GM18508 (cell line): ENCODE measurements around the gene FAM72C.
A peak's percentile ranks its signal among the peaks of the same experiment; 100 is the strongest.
"Not testable (repeated sequence)": the region's sequence is repeated elsewhere in the genome, so short reads cannot be mapped to it uniquely, and the experiment has no call there.

Source experiments
- ATAC-seq: cut with Tn5 transposase; IDR thresholded peaks from one replicate; pipeline ENCODE4 v1.9.1; 2021; ENCODE audit warnings: moderate number of reproducible peaks; ENCODE audit not compliant: insufficient read depth, unreplicated experiment

FAM72C gene

GRCh38 chr1:143971924-143972700, at the start of gene FAM72C:
FAM72C (minus strand) TSS chr1:143971986; CDS start chr1:143971141, 845 bp downstream.
- peak; percentile 75 for ATAC-seq

DNA sequence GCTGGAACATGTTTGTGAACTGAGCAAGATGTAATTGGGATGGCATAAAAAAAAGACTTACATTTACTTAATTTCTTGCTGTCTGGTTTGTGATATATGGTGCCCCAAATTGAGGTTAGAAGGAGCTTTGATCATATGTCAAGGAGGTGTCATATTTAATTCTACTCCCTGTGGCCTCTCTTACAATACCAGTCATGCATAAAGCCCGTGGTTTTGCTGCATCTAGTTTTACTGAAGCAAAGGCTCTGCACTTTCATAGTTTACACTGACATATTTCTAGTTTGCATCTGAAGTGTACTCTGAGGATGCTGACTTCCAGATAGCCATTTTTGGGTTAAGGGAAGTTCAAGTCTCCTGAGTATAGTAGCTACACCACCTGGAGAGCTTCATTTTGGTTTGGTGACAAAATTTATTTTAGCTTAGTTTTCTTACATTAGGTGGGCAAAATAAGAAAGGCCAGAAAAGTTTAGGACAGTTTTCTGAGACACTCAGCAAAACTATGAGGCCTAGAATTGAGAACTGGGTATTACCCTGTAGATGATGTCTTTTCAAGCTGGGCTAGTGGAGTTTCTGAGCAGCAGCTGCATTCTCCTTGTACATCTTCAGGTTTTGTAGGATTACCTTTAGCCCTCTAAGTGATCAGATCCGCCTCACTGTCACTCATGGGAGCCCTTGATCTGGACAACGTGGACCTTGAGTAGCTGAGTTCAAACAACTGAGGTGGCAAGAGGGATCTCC, 48.4 kb upstream of the FAM72C start:
- not testable (repeated sequence) for ATAC-seq

DNA sequence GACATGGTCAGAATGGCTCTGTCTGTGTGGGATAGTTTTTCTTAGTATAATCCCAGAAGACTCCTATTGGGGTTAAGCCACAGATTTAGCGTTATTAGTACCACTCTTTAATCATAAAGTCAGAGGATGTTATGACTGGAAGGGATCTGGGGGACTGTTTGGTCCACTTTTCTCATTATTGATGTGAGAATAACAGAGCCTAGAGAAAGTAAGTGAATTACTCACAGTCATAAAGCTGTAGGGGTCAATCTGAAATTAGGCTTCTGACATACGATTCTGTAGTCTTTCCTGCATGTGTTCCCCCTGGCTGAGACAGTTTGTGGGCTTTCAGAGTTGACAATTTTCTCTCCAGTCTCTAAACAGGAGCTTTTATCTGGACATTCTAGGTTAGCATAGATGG, 47.3 kb upstream of the FAM72C start:
- ATAC-seq, result not testable (repeated sequence)

DNA sequence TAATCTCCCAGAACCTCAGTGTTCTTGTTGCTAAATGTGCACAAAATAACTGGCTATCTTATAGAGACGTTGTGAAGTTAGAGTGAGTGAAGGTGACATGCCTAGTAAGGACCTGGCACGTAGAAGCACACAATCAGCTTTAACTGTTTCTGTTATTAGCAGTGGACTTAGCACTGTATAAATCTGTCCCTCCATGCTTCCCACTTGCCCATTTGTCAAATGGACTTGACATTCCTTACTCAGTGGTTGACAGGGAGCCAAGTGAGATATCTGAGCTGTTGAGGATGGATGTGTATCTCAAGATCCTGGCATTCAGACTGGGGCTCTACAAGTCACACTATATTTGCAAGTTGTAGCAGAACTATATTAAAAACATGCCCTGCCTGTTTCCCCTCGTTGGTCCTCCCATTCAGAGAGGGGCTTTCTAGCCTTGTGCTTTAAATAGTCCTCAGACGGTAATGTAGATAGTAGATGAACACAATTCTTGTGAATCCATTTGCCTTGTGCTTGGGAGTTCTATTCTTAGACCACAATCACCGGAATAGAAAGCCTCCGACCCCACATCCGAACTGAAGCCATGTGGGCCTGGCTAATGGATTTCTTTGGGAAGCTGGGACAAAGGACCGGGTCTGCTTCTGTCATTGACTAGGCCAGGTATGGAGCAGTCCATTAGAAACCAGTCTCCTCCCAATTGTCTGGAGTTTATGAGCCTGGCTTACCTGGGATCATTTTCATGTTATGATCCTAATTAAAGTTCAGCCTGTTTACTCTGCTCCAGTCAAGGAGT, 43.6 kb upstream of the FAM72C start:
- not testable (repeated sequence) for ATAC-seq

DNA sequence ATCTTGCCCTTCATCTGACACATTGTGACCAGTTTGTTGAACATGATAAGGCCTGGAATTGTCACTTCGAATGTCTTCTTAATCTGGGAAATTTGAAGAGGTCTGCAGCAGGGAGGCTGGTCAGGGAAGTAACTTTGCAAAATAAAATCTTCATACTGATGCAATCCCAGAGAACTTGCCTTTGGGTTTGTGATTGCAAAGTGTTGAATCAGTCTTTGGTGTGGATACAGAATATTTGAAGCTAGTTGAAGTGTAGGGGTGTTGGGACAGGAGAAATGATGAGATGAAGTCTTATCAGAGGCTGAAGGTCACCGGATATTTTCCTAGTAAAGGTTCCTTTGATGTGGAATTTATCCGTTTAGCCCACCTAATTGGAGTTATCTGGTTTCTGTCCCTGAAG, 42.7 kb upstream of the FAM72C start:
- not testable (repeated sequence) for ATAC-seq

DNA sequence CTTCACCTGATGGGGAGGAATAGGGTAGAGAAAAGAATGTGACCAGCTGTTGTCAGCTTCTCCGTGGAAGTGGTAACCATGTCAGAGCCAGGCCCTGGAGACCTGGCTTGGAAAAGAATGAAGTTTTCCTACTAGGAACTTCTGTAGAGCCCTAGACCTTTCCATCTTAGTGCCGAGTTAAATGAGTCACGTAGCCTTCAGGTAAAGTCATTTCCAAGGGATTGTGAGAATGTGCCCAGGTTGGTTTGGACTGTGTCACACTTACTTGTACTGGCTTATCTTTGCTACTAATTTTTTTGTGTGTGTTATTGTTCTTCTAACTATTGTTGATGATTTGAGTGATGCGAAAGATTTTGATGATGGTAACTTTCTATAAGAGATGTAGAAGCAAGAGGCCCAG, 42.3 kb upstream of the FAM72C start:
- not testable (repeated sequence) for ATAC-seq

- peak; percentile 99 for ATAC-seq
These were observed 40.5 kb upstream of the FAM72C start for GRCh38 chr1:144012168-144012733.

- ATAC-seq, result not testable (repeated sequence)
These were observed 37.6 kb upstream of the FAM72C start for GRCh38 chr1:144009410-144009809.

DNA sequence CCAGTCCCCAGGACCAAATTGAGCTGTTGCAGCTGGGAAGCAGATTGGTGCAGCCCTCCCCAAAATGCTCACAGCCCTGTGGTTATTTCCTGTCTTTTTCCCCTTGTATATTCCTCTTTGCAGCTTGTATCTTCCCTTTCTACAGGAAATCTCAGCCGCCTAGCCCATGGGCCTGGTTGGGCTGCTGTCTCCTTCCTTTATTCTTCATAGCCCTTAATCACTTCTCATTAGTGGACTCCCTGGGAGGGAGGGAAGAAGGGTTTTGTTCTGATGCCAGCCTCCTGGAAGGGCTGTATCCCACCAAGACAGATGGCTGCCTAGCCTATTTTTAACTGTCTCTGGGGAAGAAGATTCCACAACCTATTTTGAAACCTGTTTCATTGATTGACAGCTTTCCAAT, 32.5 kb upstream of the FAM72C start:
- ATAC-seq, result not testable (repeated sequence)

DNA sequence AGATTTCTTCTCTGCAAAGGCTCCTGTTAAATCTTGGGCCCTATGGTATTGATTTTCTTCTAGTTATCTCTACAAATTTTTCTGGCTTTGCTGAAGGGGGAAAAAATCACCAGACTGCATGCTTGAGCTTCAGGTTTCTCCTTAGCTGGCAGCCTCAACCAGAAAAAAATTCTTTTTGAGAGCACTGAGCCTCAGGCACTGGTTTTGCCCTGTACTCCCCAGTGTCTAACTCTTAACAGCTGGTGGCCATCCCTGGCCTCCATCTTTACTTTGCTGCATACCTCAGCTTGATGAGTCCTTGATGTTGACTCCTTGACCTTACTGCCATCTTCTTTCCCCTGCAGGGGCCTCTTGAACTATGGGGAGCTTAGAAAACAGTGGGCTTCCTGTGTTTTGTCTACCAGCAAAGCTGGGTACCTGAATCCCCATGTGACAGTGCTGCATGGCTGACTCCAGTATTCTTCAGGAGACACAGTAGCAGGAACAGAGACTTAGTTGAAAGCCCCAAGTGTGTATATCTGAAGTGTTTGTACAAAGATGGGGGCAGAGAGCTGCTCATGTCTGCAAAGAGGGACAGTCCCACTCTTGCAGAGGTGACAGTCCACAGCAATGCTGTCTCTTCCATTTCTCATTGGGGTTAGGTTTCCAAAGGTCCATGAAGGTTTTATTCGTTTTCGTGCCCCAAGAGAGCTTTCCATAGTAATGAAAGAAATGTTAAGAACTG, 31.7 kb upstream of the FAM72C start:
- ATAC-seq, result not testable (repeated sequence)

DNA sequence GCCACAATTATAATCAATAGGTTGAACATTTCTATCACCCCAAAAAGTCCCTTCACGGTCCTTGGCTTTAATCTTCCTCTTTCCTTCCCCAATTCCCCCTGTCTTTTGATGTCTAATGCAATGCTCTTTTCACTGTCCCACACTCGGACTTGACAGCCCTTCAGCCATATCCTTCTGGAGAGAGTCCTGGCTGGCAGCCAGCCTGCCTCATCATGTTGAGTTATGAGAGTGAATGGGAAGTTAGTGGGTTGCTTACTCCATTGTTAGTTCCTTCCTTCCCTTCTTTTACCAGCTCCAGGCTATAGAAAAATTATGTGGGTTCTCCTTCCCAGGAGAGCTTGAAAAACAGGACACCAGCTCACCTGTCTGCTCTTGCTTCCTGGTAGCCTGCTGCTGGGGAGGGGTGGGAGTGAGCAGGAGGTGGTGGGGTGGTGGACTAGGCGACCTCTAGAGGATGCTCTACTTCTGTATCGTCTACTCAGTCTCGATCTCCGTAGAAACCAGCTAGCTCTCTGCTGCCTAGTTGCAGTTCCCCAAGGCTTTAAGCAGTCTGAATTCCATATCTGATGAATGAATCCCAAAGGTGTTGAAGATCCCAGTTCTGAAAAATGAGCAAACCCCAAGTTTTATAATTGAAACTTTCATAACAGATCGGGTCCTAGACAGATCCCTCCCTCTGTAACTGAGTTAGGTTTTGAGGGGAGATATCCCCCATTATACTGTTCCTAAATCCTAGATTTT, 30.5 kb upstream of the FAM72C start:
- not testable (repeated sequence) for ATAC-seq

DNA sequence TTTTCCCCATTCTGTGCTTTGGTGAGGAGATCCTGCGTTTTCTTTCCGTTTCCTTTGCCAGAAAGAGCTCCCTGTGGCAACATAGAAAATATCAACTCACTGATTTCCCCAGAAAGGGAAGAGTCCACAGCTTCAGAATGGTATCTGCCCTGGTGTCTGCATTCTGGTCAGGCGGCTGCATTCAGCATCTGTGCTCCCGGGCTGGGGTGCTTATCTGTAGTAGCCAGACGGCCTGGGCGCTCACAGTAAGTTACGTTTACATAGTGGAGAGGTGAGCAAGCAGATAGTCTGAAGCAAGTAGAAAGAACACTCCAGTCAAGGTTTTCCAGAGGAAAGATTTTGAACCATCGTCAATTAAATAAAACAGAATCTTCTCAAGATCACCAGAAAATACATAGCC, 29.3 kb upstream of the FAM72C start:
- not testable (repeated sequence) for ATAC-seq

GRCh38 chr1:143996020-143996419, 24.2 kb upstream of the FAM72C start:
- ATAC-seq, result not testable (repeated sequence)

DNA sequence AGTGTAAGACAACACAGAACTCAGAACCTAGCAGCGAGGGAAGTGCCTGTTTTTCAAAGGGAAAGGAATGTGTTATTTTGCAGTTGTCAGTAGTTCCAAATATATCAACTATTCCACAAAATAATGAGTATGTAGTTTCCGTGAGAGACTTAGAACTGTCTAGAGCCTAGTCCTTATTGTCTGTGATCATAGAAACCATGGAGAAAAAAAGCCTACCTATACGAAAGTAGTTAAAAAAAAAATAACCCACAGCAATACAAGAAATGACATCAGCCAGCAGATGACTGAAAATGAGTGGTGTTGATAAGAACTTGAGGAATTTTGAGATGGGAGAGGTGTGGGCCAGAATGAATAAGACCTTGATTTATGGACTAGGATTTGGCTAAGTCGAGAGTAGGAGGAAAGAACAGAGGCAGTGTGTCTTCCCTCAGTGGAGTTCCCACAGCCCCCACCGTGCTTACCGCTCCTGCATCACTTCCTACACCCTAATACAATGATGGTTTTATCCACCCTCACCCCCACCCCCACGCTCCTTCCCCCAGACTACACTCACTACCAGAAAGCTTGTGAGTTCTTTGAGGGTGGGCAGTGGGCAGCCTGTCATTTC, 21.6 kb upstream of the FAM72C start:
- not testable (repeated sequence) for ATAC-seq

- not testable (repeated sequence) for ATAC-seq
These were observed 18.9 kb upstream of the FAM72C start for GRCh38 chr1:143990699-143991098.

DNA sequence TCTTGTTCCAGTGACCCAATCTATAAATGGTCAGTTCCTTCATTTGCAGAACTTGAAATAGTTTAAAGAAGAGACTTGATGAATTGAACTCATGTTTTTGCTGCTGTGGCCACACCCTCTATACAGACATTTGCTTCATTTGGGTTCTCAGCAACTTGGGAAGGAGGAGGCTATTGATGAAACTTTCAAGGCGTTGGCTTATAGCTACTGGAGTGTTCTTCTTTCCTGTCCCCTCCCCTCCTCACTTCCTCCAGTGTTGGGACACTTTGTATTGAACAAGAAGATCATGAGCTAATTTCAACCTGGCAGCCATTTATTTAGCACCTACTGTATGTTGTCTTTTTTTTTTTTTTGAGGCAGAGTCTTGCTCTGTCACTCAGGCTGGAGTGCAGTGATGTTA, 17.9 kb upstream of the FAM72C start:
- not testable (repeated sequence) for ATAC-seq

DNA sequence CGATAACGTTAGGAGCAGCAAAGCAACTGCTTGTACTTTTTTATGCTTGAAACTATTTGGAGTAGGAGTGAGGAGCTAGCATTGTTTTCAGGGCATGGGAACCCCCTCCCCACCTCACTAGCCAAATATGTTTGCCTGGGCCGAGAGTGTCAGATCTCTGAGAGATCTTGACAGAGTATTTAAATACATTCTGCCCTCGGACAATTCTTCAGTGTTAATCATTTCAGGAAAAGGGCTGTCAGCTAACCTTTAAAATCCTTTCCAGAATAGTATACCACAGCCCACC, 17.6 kb upstream of the FAM72C start:
- not testable (repeated sequence) for ATAC-seq

GRCh38 chr1:143988602-143989426, 17.0 kb upstream of the FAM72C start:
- not testable (repeated sequence) for ATAC-seq
